Endothelial cell of umbilical vein (primary cell): ENCODE data around the gene PRRT4. TPM values are rescaled to one million over a fixed set of nuclear protein-coding genes. Genes with fewer than 3 reads are reported as not detected.

Source experiments
- BruUV-seq: library from RNA; stranded (reverse); fragments of 400-500 nt; replicated peaks from 2 replicates; lab custom pipeline; 2021; lab: Mats Ljungman, UMichigan
- CTCF ChIA-PET: fragments of 300-600, 350-600 bp; sonication (Branson Sonifier 250); formaldehyde crosslinking; loops from one replicate; lab custom pipeline; 2021; ENCODE audit warnings: antibody characterized with exemption, inconsistent platforms; lab: Charles Lee
- POLR2A ChIA-PET: fragments of 300-600, 350-600 bp; sonication (Branson Sonifier 250); formaldehyde crosslinking; loops from one replicate; lab custom pipeline; 2021; ENCODE audit warnings: antibody characterized with exemption, inconsistent platforms; lab: Charles Lee
- DNase-seq: peaks from one replicate; pipeline ENCODE4 v3.0.0-alpha.2; 2011; ENCODE audit warnings: low read depth, low spot score
- FAIRE-seq: peaks from 2 replicates; lab custom pipeline; 2011; peaks lifted over from hg19 to GRCh38; lab: Jason Lieb, UNC
- H2AFZ ChIP-seq: 2 replicates; pipeline ENCODE4 v1.6.0; 2012; ENCODE audit warnings: low read depth, low read length, control low read depth, inconsistent platforms
- H3K27ac ChIP-seq: 2 replicates; pipeline ENCODE4 v1.5.1; 2011; ENCODE audit warnings: low read depth, mild to moderate bottlenecking, control low read depth, low read length, moderate library complexity; ENCODE audit not compliant: insufficient read depth
- H3K27me3 ChIP-seq, 2 experiments: 2 replicates each; pipeline versions ENCODE4 v1.6.0 to v1.6.1; 2011; ENCODE audit warnings: low read length in 2 of 2, mixed read lengths in 1 of 2; ENCODE audit not compliant: control insufficient read depth in 2 of 2, insufficient read depth in 2 of 2
- H3K36me3 ChIP-seq, 2 experiments: 2 replicates in 1 of 2; 3 replicates in 1 of 2; pipeline ENCODE4 v1.5.1; 2011; ENCODE audit warnings: low read length in 2 of 2, mild to moderate bottlenecking in 1 of 2, moderate library complexity in 1 of 2; ENCODE audit not compliant: control insufficient read depth in 2 of 2, insufficient read depth in 2 of 2; ENCODE audit errors: extremely low read depth in 1 of 2
- H3K4me1 ChIP-seq: 3 replicates; pipeline ENCODE4 v1.5.1; 2011; ENCODE audit warnings: mild to moderate bottlenecking, low read length; ENCODE audit not compliant: control insufficient read depth, insufficient read depth; ENCODE audit errors: extremely low read depth
- H3K4me2 ChIP-seq: 2 replicates; pipeline ENCODE4 v1.6.1; 2011; ENCODE audit warnings: low read length, control low read depth, mixed read lengths; ENCODE audit not compliant: insufficient read depth
- H3K4me3 ChIP-seq, 3 experiments: fragments of 200-600 bp in 1 of 3; sonication (generic), shearing (Covaris generic) in 1 of 3; replicated peaks in 1 of 3; 2 replicates each; pipeline ENCODE4 v1.5.1; 2011 to 2016; ENCODE audit warnings: control low read depth in 3 of 3, low read length in 3 of 3, mild to moderate bottlenecking in 2 of 3, inconsistent platforms in 1 of 3, low read depth in 1 of 3, moderate library complexity in 1 of 3; ENCODE audit not compliant: insufficient read depth in 1 of 3
- H3K79me2 ChIP-seq: 2 replicates; pipeline ENCODE4 v1.6.0; 2012; ENCODE audit warnings: low read length, inconsistent platforms; ENCODE audit not compliant: control insufficient read depth, insufficient read depth
- H3K9ac ChIP-seq: replicated peaks from 2 replicates; pipeline ENCODE3; 2011; ENCODE audit warnings: low read length, control low read depth; ENCODE audit not compliant: insufficient read depth; ENCODE audit errors: extremely low read depth
- H3K9me1 ChIP-seq: replicated peaks from 3 replicates; pipeline ENCODE4 v1.6.0; 2011; ENCODE audit warnings: mild to moderate bottlenecking, low read length; ENCODE audit not compliant: control insufficient read depth, insufficient read depth; ENCODE audit errors: extremely low read depth
- H3K9me3 ChIP-seq: replicated peaks from 2 replicates; pipeline ENCODE4 v1.5.1; 2012; ENCODE audit warnings: low read length, inconsistent platforms; ENCODE audit not compliant: control insufficient read depth, insufficient read depth
- H4K20me1 ChIP-seq: replicated peaks from 2 replicates; pipeline ENCODE3; 2011; ENCODE audit warnings: mild to moderate bottlenecking, low read length; ENCODE audit not compliant: control insufficient read depth, insufficient read depth; ENCODE audit errors: extremely low read depth
- EZH2 ChIP-seq: IDR thresholded peaks from 2 replicates; pipeline ENCODE4 v1.6.1; 2012; ENCODE audit warnings: borderline replicate concordance, low read depth, mild to moderate bottlenecking, moderate library complexity, low read length, inconsistent platforms; ENCODE audit not compliant: severe bottlenecking
- FOS ChIP-seq: IDR thresholded peaks from 2 replicates; pipeline ENCODE4 v1.6.1; 2011; ENCODE audit warnings: mild to moderate bottlenecking, low read length, moderate library complexity, borderline replicate concordance; ENCODE audit not compliant: insufficient read depth
- GATA2 ChIP-seq: IDR thresholded peaks from 2 replicates; pipeline ENCODE4 v1.7.0; 2011; ENCODE audit warnings: low read depth, mild to moderate bottlenecking, moderate library complexity, mixed read lengths, low read length; ENCODE audit not compliant: insufficient read length, insufficient read depth
- JUN ChIP-seq: IDR thresholded peaks from 2 replicates; pipeline ENCODE4 v1.6.1; 2011; ENCODE audit warnings: borderline replicate concordance, low read depth; ENCODE audit not compliant: insufficient read length, insufficient read depth
- MAX ChIP-seq: IDR thresholded peaks from 2 replicates; pipeline ENCODE4 v1.6.1; 2011; ENCODE audit not compliant: insufficient read depth, insufficient read length
- MYC ChIP-seq: IDR thresholded peaks from one replicate; pipeline ENCODE4 v1.6.1; 2011; ENCODE audit warnings: mild to moderate bottlenecking, low read depth, low read length
- POLR2A ChIP-seq: IDR thresholded peaks from 2 replicates; pipeline ENCODE4 v1.6.1; 2012; ENCODE audit warnings: low read depth, mild to moderate bottlenecking, control low read depth, low read length
- POLR2AphosphoS5 ChIP-seq: IDR thresholded peaks from 2 replicates; pipeline ENCODE4 v1.6.1; 2012; ENCODE audit warnings: low read depth, mild to moderate bottlenecking, control low read depth, low read length, moderate library complexity; ENCODE audit not compliant: insufficient read depth
- dilution Hi-C: fragments of 300-500 bp; cut with MboI; formaldehyde crosslinking; loops from one replicate; pipeline ENCODE4 v1.15.0; 2019; ENCODE audit warnings: low sequenced_read_pairs; ENCODE audit not compliant: extremely low pct_ligation_motif_present
- intact Hi-C: fragments of 100-400 bp; cut with micrococcal nuclease; formaldehyde crosslinking; loops from one replicate; pipeline ENCODE4 v1.10.0; 2022
- polyA plus RNA-seq, 4 experiments: library from polyadenylated mRNA; depleted of rRNA in 3 of 4; stranded (reverse) in 3 of 4; unstranded in 1 of 4; fragments of >200 nt; gene quantifications; 2 replicates each; pipeline versions ENCODE4 v1.2.1 to v1.2.3, GENCODE V29; 2011 to 2012; ENCODE audit warnings: missing spikeins in 1 of 4
- total RNA-seq: library from RNA; stranded (reverse); gene quantifications from 2 replicates; pipeline ENCODE4 v1.2.3, GENCODE V29; 2021
- TF ChIP-seq, protein P1 (sequence below), 2 donors: IDR thresholded peaks; 1 replicate in 1 of 2; 2 replicates in 1 of 2; pipeline ENCODE4 v1.5.1; 2011; ENCODE audit warnings: low read length in 2 of 2, mild to moderate bottlenecking in 2 of 2, moderate library complexity in 2 of 2, control low read depth in 1 of 2, inconsistent platforms in 1 of 2, low read depth in 1 of 2; ENCODE audit not compliant: insufficient read depth in 1 of 2; ENCODE audit errors: extremely low read depth in 1 of 2

Gene PRRT4
- total and polyA plus RNA-seq, 2 donors (not counting 3 experiments of a cell fraction or from before 2014, with no cell fraction given) = 0.03 TPM; not detected in 1

DNA sequence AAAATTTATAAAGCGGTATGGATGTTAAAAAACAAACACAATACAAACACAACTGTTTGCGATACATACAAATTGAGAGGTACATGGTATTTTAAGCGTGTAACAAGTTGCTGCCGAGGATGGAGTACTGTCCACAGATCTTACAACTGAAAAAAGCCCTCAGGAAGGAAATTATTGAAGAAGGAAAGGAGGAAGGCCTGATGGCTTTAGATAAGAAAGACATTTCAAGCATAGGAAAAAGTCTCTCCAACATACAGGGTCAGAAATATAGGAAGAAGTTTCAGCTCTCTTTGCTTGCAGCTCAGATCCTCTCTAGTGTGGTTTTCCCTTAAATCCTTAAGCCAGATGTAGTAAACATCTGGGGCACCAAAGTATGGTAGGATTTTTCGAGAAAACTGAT, 42.8 kb downstream of the PRRT4 start:
- no TSS peak for BruUV-seq
- no peaks in the 10 kb centered on the region for H3K79me2 ChIP-seq
- ChIA-PET POLR2A (no interaction called here), CTCF (no interaction called here)
- H3K4me2 ChIP-seq = no peak overlapping the region
- TF ChIP-seq JUN = no peak
- TF ChIP-seq GATA2 = peak; percentile 9
- dilution Hi-C loops = no loop called here
- H3K4me3 ChIP-seq = no peak overlapping the region
- intact Hi-C loops = no loop called here
- no peak overlapping the region for H3K9ac ChIP-seq
- H3K9me1 ChIP-seq = no peaks in the 10 kb centered on the region
- FAIRE-seq (no peak), DNase-seq (peak; percentile 36)
- H3K27me3 ChIP-seq = no peaks in the 10 kb centered on the region
- no peaks in the 10 kb centered on the region for H4K20me1 ChIP-seq
- no peak overlapping the region for H3K27ac ChIP-seq
- no peaks in the 10 kb centered on the region for H3K4me1 ChIP-seq
- peaks cover 23 to 27% of the 10 kb centered on the region in 2 experiments for H3K36me3 ChIP-seq
- H3K9me3 ChIP-seq = no peaks in the 10 kb centered on the region
- H2AFZ ChIP-seq = no peak overlapping the region

DNA sequence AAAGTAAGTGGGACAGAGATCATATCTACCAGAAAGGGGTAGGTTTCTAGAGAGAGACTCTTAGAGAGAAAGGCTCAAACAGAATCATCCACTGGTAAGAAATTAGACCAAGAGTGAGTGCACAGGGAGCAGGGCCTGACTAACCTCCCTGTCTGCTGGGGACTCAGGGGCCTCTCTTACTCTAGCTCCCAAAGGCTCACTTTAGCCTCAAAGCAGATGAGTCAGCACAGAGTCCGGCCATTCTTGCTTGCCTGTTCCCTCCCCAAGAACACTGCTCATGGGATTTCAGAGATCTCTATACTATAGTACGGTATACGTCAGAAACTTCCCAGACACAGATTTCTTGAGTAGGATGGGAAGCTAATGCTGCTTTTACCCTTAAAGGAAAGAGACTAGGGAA, 50.5 kb downstream of the PRRT4 start:
- BruUV-seq = no TSS peak
- DNase-seq (no peak), FAIRE-seq (no peak)
- TF ChIP-seq MYC = no peak
- TF ChIP-seq FOS = no peak
- no peak for TF ChIP-seq POLR2A
- TF ChIP-seq, protein P1, sequence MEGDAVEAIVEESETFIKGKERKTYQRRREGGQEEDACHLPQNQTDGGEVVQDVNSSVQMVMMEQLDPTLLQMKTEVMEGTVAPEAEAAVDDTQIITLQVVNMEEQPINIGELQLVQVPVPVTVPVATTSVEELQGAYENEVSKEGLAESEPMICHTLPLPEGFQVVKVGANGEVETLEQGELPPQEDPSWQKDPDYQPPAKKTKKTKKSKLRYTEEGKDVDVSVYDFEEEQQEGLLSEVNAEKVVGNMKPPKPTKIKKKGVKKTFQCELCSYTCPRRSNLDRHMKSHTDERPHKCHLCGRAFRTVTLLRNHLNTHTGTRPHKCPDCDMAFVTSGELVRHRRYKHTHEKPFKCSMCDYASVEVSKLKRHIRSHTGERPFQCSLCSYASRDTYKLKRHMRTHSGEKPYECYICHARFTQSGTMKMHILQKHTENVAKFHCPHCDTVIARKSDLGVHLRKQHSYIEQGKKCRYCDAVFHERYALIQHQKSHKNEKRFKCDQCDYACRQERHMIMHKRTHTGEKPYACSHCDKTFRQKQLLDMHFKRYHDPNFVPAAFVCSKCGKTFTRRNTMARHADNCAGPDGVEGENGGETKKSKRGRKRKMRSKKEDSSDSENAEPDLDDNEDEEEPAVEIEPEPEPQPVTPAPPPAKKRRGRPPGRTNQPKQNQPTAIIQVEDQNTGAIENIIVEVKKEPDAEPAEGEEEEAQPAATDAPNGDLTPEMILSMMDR (IDR thresholded peaks at IDR 0.05; ENCODE audit: extremely low read depth in 1 of 2, insufficient read depth in 1 of 2, low read depth in 1 of 2, low read length in 2 of 2) = no peak
- no peak for TF ChIP-seq JUN
- no peak for TF ChIP-seq MAX
- TF ChIP-seq GATA2 = no peak
- no peak for TF ChIP-seq EZH2
- no peak for TF ChIP-seq POLR2AphosphoS5
- Histone ChIP-seq H2AFZ (no peak overlapping the region), H3K27ac (no peak overlapping the region), H3K9me3 (no peaks in the 10 kb centered on the region), H3K79me2 (no peaks in the 10 kb centered on the region), H3K4me3 (no peak overlapping the region), H3K9me1 (no peaks in the 10 kb centered on the region), H4K20me1 (no peaks in the 10 kb centered on the region), H3K4me1 (no peaks in the 10 kb centered on the region), H3K27me3 (no peaks in the 10 kb centered on the region), H3K4me2 (no peak overlapping the region), H3K36me3 (peaks cover 34 to 35% of the 10 kb centered on the region in 2 experiments), H3K9ac (no peak overlapping the region)
- POLR2A ChIA-PET = no interaction called here
- CTCF ChIA-PET = interaction anchor here (1.0 to 1.6 kb wide), 2 partner anchors 8 to 36 kb away, joined by 4 read pairs; no protein-coding TSS in a partner anchor
- dilution Hi-C loops = no loop called here
- intact Hi-C loops = no loop called here
